T-helper 17 cell (primary cell): Measurements from ENCODE around the gene ATP2C2. TPM values are rescaled to one million over a fixed set of nuclear protein-coding genes. Genes with fewer than 3 reads are reported as not detected.
"Not testable (repeated sequence)": the region's sequence is repeated elsewhere in the genome, so short reads cannot be mapped to it uniquely, and the experiment has no call there.

Experiments used
- ATAC-seq: fragments of 150-1000 bp; cut with Tn5 transposase; 2 replicates; pipeline ENCODE4 v1.10.0; 2021; ENCODE audit warnings: mild to moderate bottlenecking, moderate library complexity
- DNase-seq, 3 donors: peaks; one replicate each; pipeline versions ENCODE4 v3.0.0 to v3.0.0-alpha.2; 2020 to 2021
- H3K9me3 ChIP-seq: one replicate; pipeline ENCODE4 v1.7.0; 2013; ENCODE audit warnings: low read length, mild to moderate bottlenecking; ENCODE audit not compliant: control insufficient read depth, poor library complexity, severe bottlenecking
- H3K27ac Mint-ChIP-seq: one replicate; pipeline ENCODE4 v1.8.0; 2022; ENCODE audit warnings: mild to moderate bottlenecking, moderate library complexity, mixed read lengths
- H3K27me3 Mint-ChIP-seq: one replicate; pipeline ENCODE4 v1.8.0; 2022; ENCODE audit warnings: mixed read lengths
- H3K36me3 Mint-ChIP-seq: one replicate; pipeline ENCODE4 v1.8.0; 2022; ENCODE audit warnings: low read depth, mixed read lengths
- H3K4me1 Mint-ChIP-seq: one replicate; pipeline ENCODE4 v1.8.0; 2022; ENCODE audit warnings: mild to moderate bottlenecking, mixed read lengths
- H3K4me3 Mint-ChIP-seq: one replicate; pipeline ENCODE4 v1.8.0; 2022; ENCODE audit warnings: mild to moderate bottlenecking, moderate library complexity, mixed read lengths
- total RNA-seq, 4 donors: library from RNA in 2 of 4; stranded (reverse) in 2 of 4; gene quantifications; one replicate each; pipeline ENCODE4 v1.2.3 and lab custom pipeline; 2022 to 2026

The ATP2C2 gene
- total RNA-seq, 2 donors from 2014 or later, result not detected

- H3K9me3 ChIP-seq, result no peaks in the 10 kb centered on the region
- H3K4me3 Mint-ChIP-seq, result no peak overlapping the region
- H3K36me3 Mint-ChIP-seq, result peaks cover 2% of the 10 kb centered on the region
- ATAC-seq (no peak), DNase-seq (no peak)
- no peak overlapping the region for H3K27ac Mint-ChIP-seq
- H3K4me1 Mint-ChIP-seq, result peaks cover 3% of the 10 kb centered on the region
- peaks cover 62% of the 10 kb centered on the region for H3K27me3 Mint-ChIP-seq
These were observed 46.5 kb downstream of the ATP2C2 start for GRCh38 chr16:84414789-84415326.

- H3K27ac Mint-ChIP-seq, result no peak overlapping the region
- no peaks in the 10 kb centered on the region for H3K9me3 ChIP-seq
- peaks cover 2% of the 10 kb centered on the region for H3K36me3 Mint-ChIP-seq
- peaks cover 65% of the 10 kb centered on the region for H3K27me3 Mint-ChIP-seq
- H3K4me3 Mint-ChIP-seq, result no peak overlapping the region
- ATAC-seq, result no peak
- DNase-seq, result no peak
- peaks cover 3% of the 10 kb centered on the region for H3K4me1 Mint-ChIP-seq
These were observed 48.3 kb downstream of the ATP2C2 start for GRCh38 chr16:84416407-84417321.

GRCh38 chr16:84418056-84418849 lies 49.9 kb downstream of the ATP2C2 start:
- no peak overlapping the region for H3K4me3 Mint-ChIP-seq
- ATAC-seq, result no peak
- peak overlapping the region; percentile 34 for H3K27ac Mint-ChIP-seq

GRCh38 chr16:84419730-84420129 lies 51.4 kb downstream of the ATP2C2 start:
- H3K36me3 Mint-ChIP-seq, result peaks cover 2% of the 10 kb centered on the region
- ATAC-seq (no peak), DNase-seq (no peak)
- H3K4me3 Mint-ChIP-seq, result no peak overlapping the region
- H3K27me3 Mint-ChIP-seq, result peaks cover 59% of the 10 kb centered on the region
- H3K4me1 Mint-ChIP-seq, result no peaks in the 10 kb centered on the region
- no peaks in the 10 kb centered on the region for H3K9me3 ChIP-seq
- no peak overlapping the region for H3K27ac Mint-ChIP-seq

More at GRCh38 chr16:84418056-84418849, 49.9 kb downstream of the ATP2C2 start:
- peaks cover 72% of the 10 kb centered on the region for H3K27me3 Mint-ChIP-seq
- H3K9me3 ChIP-seq, result no peaks in the 10 kb centered on the region
- DNase-seq, result no peak
- peaks cover 2% of the 10 kb centered on the region for H3K36me3 Mint-ChIP-seq
- no peaks in the 10 kb centered on the region for H3K4me1 Mint-ChIP-seq

- not testable (repeated sequence) for DNase-seq, H3K36me3 Mint-ChIP-seq, ATAC-seq, H3K27ac Mint-ChIP-seq, H3K4me3 Mint-ChIP-seq, H3K4me1 Mint-ChIP-seq, H3K9me3 ChIP-seq
- H3K27me3 Mint-ChIP-seq, result peaks cover 59% of the 10 kb centered on the region
These were observed 52.2 kb downstream of the ATP2C2 start for GRCh38 chr16:84420556-84420955.

GRCh38 chr16:84421081-84421937 lies 53.0 kb downstream of the ATP2C2 start:
- Mint-ChIP-seq H3K27me3 (peaks cover 61% of the 10 kb centered on the region), H3K36me3 (peaks cover under 1% of the 10 kb centered on the region), H3K4me1 (no peaks in the 10 kb centered on the region), H3K4me3 (no peak overlapping the region), H3K27ac (no peak overlapping the region)
- DNase-seq (no peak), ATAC-seq (no peak)
- no peaks in the 10 kb centered on the region for H3K9me3 ChIP-seq

GRCh38 chr16:84421938-84422220 lies 53.5 kb downstream of the ATP2C2 start:
- H3K36me3 Mint-ChIP-seq, result no peaks in the 10 kb centered on the region
- no peaks in the 10 kb centered on the region for H3K9me3 ChIP-seq
- H3K4me3 Mint-ChIP-seq, result no peak overlapping the region
- no peak for ATAC-seq
- DNase-seq, result no peak
- peaks cover 61% of the 10 kb centered on the region for H3K27me3 Mint-ChIP-seq
- no peak overlapping the region for H3K27ac Mint-ChIP-seq
- H3K4me1 Mint-ChIP-seq, result no peaks in the 10 kb centered on the region

- H3K36me3 Mint-ChIP-seq, result peaks cover 2% of the 10 kb centered on the region
- H3K27ac Mint-ChIP-seq, result no peak overlapping the region
- no peak overlapping the region for H3K4me3 Mint-ChIP-seq
- H3K27me3 Mint-ChIP-seq, result peaks cover 61% of the 10 kb centered on the region
- H3K4me1 Mint-ChIP-seq, result no peaks in the 10 kb centered on the region
- no peak for ATAC-seq
- DNase-seq, result no peak
- no peaks in the 10 kb centered on the region for H3K9me3 ChIP-seq
These were observed 55.1 kb downstream of the ATP2C2 start for GRCh38 chr16:84423416-84423837.

- DNase-seq, result no peak
- Mint-ChIP-seq H3K36me3 (peaks cover 4% of the 10 kb centered on the region), H3K27me3 (peaks cover 62% of the 10 kb centered on the region), H3K4me3 (no peak overlapping the region), H3K4me1 (peaks cover 2% of the 10 kb centered on the region), H3K27ac (no peak overlapping the region)
- no peak for ATAC-seq
- H3K9me3 ChIP-seq, result no peaks in the 10 kb centered on the region
These were observed 57.4 kb downstream of the ATP2C2 start for GRCh38 chr16:84425696-84426095.

- H3K9me3 ChIP-seq, result no peaks in the 10 kb centered on the region
- DNase-seq, result no peak
- ATAC-seq, result no peak
- Mint-ChIP-seq H3K27ac (no peak overlapping the region), H3K27me3 (peaks cover 63% of the 10 kb centered on the region), H3K36me3 (peaks cover 4% of the 10 kb centered on the region), H3K4me1 (peaks cover 2% of the 10 kb centered on the region), H3K4me3 (no peak overlapping the region)
These were observed 58.5 kb downstream of the ATP2C2 start for GRCh38 chr16:84426804-84427203.

- ATAC-seq (no peak), DNase-seq (no peak)
- H3K4me1 Mint-ChIP-seq, result peaks cover 2% of the 10 kb centered on the region
- no peak overlapping the region for H3K27ac Mint-ChIP-seq
- no peak overlapping the region for H3K4me3 Mint-ChIP-seq
- no peaks in the 10 kb centered on the region for H3K9me3 ChIP-seq
- H3K36me3 Mint-ChIP-seq, result peaks cover 4% of the 10 kb centered on the region
- peaks cover 59% of the 10 kb centered on the region for H3K27me3 Mint-ChIP-seq
These were observed 59.2 kb downstream of the ATP2C2 start for GRCh38 chr16:84427553-84427952.

- no peak for ATAC-seq
- Mint-ChIP-seq H3K4me3 (no peak overlapping the region), H3K36me3 (peaks cover 4% of the 10 kb centered on the region), H3K4me1 (peaks cover 2% of the 10 kb centered on the region), H3K27me3 (peaks cover 48% of the 10 kb centered on the region), H3K27ac (no peak overlapping the region)
- H3K9me3 ChIP-seq, result no peaks in the 10 kb centered on the region
- no peak for DNase-seq
These were observed 62.5 kb downstream of the ATP2C2 start for GRCh38 chr16:84430860-84431259.

GRCh38 chr16:84434800-84435199 lies 66.5 kb downstream of the ATP2C2 start:
- no peak for DNase-seq
- no peak for ATAC-seq
- no peak overlapping the region for H3K4me3 Mint-ChIP-seq
- H3K27ac Mint-ChIP-seq, result no peak overlapping the region
- H3K27me3 Mint-ChIP-seq, result peaks cover 26% of the 10 kb centered on the region
- no peaks in the 10 kb centered on the region for H3K4me1 Mint-ChIP-seq
- no peaks in the 10 kb centered on the region for H3K36me3 Mint-ChIP-seq
- no peaks in the 10 kb centered on the region for H3K9me3 ChIP-seq
